ENCODE results near the gene LBX2.
A peak's percentile ranks its signal among the peaks of the same experiment; 100 is the strongest.
"Not testable (repeated sequence)": the region's sequence is repeated elsewhere in the genome, so short reads cannot be mapped to it uniquely, and the experiment has no call there.

LBX2 gene

DNA sequence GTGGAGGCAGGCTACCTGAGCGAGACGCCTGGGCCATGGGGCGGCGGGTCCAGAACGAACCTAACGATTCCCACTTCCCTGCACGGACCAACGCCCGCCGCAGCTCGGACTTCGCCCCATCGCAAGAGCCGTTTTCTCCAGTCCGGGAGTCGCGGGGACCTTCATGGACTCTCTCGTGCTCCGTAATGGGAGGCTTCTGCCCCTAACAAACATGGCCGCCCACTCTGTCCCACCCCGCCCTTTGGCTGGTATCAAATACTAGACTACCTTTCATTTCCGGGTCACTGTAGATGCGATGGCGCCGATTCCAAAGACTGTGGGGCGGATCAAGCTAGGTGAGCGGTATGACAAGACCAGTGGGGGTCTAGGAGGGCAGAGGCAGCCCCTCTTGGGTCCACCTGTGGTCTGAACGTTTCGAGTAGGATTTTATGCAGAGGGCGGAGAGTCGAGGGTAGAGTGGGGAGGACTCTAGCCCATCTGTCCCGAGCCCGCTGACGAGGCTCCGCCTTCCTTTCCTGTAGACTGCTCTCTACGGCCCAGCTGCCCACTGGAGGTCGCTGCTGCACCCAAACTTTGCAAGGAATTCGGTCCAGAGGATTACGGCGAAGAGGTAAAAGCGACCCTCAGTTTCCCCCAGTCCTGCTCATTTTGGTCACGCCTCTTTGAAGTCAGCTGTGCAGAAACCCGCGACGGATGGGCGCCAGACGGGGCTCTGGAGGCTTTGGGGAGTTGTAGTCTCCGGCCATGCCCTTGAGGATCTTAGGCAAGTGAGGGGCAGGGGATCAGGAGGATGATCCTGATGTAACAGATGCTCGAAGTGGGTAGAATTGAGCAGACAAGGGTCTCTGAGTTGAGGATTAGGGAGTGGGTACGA lies 16.4 kb downstream of the LBX2 start, which contains the start of the genes CCDC142 and TTC31:
Gene CCDC142, minus strand, starts transcription at position 198 of the 874 bp plus-strand sequence. Its CDS starts 161 bp downstream, at position 37.
Gene TTC31, plus strand, starts transcription at position 281 of the 874 bp plus-strand sequence. Its CDS starts 15 bp downstream, at position 296.
- peak; percentile 93 for DNase-seq (ENCODE audit: low read depth)

DNA sequence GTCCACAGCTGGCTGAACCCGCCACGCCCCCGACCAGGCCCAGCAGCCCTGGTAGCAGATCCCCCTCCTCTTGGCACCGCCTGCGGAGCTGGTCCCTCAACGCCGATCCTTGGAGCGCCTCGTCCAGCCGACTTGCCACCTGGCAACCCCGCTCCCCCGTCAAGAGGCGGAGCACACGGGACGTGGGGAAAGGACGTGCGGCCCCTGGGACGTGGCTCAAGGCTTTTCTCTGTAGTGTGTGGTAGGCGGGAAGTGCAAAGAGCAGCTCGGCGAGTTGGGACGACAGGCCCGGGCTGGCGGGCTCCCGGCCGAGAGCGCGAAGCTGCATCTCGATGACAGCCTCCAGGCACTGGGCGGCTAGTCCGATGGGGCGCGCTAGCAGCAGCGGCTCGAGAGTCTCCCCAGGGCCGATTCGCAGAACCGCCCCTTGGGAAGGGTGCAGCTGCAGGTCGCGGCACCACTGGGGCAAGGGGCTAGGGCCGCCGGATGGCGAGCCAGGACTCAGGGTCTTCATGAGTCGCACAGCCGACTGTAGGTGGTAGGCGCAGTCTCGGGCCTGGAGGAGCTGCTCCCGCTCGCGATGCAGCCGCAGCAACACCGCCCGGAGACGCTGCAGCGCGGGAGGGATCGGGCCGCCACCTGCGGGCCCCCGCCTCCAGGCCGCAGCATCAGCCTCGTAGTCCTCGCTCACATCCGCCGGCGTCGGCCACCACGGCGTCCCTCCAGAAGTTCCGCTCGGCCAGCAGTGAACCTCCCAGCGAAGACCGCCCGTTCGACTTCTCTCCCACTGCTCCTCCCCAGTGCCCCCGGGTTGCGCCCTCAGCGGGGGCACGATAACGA lies 17.2 kb downstream of the LBX2 start:
- DNase-seq (ENCODE audit: low read depth) = no peak

DNA sequence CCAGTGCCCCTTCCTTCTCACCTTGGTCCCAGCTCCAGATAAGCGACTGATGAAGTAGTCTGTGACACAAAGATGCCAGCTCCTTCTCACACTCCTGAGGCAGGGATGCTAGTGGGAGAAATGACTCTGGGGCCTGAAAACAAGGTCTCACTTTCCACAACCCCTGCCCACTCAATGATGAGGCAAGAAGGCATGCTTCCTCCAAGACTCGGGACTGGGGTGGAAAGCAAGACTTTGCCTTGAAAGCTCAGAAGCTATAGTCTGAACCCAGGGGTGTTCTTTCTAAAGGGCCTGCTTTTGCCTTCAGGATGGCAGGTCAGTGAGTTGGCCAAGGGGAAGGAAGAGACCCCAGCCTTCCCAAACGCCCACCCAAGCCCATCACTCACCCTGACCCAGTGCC lies 18.0 kb downstream of the LBX2 start:
- no peak for DNase-seq (ENCODE audit: low read depth)

DNA sequence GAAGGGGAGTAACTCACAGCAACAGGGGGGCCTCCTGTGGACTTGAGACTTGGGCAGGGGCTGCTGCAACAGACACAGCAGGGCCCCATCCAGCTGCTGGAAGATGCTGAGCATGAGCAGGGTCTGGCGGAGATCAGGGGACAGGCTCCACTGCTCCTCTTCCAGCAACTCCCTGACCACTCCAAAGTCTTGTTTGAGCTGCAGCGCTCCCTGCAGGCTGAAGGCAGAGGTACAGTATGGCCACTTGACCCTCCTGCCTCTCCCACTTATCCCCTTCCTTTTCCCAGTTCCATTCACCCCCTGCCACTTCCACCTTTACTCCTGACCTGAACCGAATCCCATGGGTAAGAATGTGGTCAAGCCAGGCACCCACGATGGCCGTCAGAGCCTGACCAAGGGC lies 24.5 kb downstream of the LBX2 start:
- no peak for DNase-seq (ENCODE audit: low read depth)

DNA sequence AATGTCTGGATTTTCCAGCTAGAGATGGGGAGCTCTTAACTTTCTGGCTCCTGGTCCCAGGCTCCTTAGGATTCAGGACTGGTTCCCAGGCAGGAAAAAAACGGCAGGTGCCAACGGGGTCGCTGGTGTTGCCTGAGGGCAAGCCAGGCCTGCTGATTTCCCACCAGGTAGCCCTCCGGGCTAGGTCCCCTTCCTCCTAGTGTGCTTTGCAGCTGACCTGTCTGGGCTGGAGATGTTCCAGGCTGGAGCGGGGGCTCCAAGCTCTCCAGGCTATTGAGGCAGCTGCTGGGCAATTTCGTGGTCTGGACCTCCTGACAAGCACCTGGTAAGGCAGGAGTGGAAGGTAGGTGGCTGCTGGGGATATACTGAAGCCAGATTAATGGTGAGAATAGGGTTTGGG lies 24.9 kb downstream of the LBX2 start:
- DNase-seq (ENCODE audit: low read depth) = no peak

DNA sequence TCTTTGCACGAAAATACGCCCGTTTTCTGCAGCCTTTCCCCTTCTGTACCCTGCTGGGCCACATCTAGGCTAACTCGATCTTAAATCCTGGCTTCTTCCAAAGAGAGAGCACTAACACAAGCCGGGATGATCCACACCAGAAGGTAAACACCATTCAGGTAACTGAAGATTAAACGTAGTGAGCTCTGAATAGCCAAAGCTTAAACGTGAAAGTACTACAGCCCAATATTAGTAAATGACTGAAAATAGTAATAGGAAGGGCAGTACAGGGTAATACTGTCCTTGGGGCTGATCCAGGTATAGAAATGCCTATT lies 26.5 kb downstream of the LBX2 start:
- DNase-seq (ENCODE audit: low read depth) = no peak

DNA sequence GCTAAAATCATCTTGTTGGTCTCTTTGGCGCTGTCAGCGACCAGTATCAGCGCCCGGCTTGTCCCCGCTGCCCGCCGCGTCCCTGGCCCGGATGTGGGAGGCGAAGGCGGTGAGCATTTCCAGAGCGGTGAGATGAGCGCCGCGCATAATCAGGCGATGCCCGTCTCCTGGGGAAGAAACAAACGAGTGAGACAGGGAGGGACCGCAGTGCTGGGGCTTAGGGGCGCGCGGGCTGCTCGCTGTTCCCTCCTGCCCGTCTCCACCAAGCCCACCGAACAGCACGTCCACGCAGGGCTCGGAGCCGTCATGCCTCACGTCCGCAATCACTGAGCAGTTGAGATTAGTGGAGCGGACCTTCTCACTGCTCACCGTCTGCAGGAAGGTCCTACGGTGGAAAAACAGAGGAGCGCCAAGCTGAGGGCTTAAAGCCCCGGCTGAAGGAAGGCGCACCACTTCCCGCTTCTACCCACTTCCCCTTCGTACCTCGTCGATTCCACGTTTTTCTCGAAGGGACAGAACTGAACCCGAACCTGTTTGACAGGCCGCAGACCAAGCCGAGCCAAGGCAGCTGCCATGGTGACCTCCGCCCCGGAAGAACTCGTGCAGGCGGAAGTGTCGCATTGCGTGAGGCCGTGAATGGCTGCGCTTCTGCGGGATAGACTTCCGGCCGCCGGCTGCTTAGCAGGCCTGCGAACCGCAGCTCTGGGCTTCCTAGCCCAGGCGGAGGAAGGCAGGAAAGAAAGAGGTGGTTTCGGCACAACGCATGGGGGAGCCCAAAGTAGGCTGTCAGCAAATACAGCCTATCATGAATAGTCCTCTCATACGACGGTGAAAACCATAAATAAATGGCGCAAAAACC lies 27.1 kb downstream of the LBX2 start, which contains the start of gene MRPL53:
Gene MRPL53, minus strand, starts transcription at position 595 of the 859 bp plus-strand sequence. Its CDS starts 20 bp downstream, at position 575.
- peak; percentile 85 for DNase-seq (ENCODE audit: low read depth)

DNA sequence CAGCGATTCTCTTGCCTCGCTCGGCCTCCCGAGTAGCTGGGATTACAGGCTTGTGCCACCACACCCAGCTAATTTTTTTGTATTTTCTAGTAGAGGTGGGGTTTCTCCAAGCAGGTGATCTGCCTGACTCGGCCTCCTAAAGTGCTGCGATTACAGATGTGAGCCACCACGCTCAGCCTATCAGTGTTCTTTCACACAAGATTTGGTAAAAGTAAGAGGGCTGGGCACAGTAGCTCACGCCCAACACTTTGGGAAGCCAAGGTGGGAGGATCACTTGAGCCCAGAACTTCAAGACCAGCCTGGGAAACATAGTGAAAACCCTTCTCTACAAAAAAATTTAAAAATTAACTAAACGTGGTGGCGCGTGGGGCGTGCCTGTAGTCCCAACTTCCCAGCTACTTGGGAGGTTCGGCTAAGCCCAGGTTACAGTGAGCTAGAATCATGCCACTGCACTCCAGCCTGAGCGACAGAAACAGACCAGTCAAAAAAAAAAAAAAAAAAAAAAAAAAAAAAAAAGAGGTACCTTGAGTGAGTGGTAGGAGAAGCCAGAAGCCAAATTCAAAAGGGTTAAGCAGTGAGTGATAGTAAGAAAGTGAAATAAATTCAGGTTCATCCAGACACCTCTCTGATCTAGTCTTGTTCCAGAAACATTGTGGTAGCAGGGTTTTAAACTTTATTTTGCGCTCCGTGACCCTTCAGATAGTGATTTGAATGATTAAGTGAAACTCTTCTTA lies 27.9 kb downstream of the LBX2 start:
- DNase-seq (ENCODE audit: low read depth) = no peak

DNA sequence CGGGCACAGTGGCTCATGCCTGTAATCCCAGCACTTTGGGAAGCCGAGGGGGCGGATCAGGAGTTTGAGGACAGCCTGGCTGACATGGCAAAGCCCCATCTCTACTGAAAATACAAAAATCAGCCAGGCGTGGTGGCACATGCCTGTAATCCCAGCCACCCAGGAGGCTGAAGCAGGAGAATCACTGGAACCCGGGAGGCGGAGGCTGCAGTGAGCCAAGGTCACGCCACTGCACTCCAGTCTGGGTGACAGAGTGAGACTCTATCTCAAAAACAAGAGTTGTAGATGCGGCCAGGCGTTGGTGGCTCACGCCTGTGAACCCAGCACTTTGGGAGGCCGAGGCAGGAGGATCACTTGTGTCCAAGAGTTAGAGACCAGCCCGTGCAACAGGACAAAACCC lies 28.7 kb downstream of the LBX2 start:
- not testable (repeated sequence) for DNase-seq (ENCODE audit: low read depth)

DNA sequence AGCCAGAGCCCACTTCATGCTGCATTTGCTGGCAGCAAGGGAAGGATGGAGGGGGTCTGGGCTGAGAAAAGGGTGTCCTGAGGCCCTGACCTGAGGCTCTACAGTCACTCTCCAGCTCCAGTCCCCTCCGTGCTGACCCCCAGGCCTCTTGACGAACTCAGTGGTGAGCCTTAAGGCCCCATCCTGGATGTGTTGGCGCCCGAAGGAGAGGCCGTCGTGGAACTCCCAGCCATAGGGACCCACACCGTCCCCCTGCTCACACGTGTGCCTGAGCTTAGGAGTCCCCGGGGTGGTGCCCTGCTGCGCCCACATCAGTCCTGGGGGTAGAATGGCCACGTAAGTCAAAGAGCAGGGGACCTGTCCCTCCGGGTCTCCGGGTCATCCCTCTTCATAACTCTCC lies 35.0 kb downstream of the LBX2 start:
- no peak for DNase-seq (ENCODE audit: low read depth)

DNA sequence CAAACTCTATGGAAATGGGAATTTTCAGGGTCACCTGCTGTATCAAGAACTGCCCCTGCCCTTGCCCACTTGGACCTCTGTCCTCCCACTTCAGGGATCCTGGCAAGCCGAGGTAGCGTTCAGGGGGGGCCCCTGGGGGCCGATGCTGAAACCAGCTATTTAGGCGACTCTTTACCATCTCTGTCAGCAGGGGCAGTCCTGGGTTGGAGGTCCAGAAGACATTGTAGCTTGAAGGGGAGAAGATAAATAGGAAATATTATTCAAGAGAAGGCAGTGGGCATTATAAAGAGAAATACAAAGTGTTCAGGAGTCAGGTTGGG lies 36.7 kb downstream of the LBX2 start:
- DNase-seq (ENCODE audit: low read depth) = no peak

DNA sequence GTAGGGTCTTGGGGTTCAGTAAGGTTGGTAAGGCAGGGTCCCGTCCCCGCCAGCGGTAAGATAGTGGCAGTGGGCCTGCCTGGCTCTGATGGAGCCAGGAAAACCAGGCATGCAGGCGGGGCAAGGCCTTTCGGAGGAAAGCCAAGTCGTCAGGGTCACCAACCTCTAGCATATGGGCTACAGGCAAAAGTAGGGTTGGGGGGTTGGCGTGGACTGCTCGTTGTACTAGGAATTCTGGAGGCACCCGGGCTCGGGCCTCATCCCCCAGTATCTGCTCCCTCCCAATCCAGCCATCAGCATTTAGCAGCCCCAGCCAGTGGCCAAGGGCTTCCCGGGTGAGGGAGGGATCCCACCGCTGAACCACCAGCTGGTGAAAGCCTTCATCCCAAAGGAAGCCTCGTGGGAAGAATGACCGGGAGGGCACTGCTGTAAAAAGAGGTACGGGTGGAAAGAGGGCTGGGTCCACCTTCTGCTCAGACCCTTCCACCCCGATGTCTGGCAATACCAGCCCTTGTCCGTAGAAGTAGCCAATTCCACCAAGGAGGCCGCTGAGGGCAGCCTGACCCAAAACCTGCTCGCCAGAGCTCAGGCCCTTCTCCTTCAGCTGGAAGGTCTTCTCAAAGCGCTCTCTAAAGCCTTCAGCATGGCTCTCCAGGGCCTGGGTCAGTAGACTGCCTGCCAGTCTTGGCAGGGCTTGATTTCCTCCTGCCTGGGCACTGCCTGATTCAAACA lies 37.2 kb downstream of the LBX2 start:
- no peak for DNase-seq (ENCODE audit: low read depth)

DNA sequence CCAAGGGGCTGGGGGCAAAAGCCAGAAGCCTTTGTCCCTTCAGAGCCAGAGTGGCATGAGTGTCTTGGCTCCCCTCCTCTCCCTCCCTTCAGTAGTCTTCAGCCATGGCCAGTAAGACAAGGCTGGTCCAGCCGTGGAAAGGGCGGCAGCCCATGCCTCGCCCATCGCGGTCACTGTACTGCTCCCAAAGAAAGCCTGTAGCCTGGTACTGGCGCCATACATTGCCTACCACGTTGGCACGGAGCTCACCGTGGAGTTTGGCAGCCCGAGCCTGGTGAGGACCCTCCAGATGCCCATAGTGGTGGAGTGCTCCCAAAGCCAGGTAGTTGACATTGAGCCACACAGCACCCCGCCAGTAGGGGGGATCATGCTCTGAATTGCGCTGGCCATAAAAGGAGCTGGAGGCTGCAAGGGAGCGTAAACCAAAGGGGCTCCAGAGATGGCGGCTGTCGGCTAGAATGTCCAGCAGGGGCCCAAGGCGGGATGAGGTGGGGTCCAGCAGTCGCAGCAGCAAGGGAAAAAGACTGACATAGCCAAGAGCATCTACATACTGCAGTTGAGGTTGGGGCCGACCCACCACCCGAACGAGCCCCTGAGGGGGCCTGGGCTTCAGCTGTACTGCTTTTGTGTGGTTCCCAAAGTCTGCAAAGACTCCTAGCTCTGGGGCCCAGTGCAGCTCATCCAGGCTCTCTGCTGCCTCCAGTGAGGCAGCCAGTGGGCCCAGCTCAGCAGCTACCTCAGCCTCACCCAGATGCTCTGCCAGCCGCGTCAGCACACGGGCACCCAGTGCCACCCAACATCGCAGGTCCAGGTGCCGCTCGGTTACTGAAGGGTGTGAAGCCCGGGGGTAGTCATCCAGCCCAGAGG lies 38.0 kb downstream of the LBX2 start:
- DNase-seq (ENCODE audit: low read depth) = no peak

DNA sequence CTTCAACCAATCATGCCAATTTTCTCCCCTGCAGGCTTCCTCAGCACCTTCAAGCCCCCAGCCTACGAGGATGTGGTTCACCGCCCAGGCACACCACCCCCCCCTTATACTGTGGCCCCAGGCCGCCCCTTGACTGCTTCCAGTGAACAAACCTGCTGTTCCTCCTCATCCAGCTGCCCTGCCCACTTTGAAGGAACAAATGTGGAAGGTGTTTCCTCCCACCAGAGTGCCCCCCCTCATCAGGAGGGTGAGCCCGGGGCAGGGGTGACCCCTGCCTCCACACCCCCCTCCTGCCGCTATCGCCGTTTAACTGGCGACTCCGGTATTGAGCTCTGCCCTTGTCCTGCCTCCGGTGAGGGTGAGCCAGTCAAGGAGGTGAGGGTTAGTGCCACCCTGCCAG lies 39.2 kb downstream of the LBX2 start:
- DNase-seq (ENCODE audit: low read depth) = not testable (repeated sequence)

DNA sequence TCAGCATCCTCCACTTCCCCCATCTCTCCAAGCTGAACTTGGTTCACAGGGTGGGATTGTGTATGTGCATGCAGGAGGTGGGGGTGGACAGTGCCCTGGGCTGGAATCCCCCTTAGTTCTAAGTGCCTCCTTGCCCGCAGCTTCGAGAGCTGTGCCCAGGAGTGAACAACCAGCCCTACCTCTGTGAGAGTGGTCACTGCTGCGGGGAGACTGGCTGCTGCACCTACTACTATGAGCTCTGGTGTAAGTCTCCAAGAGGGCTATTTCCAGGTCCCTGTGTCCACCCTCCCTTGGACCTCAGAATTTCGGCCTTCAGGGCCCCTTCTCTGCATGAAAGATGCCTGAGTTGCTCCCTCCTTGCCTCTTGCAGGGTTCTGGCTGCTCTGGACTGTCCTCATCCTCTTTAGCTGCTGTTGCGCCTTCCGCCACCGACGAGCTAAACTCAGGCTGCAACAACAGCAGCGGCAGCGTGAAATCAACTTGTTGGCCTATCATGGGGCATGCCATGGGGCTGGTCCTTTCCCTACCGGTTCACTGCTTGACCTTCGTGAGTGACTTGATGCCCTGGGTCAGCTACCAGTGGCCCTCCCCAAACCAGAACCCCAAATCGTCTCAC lies 39.8 kb downstream of the LBX2 start:
- DNase-seq (ENCODE audit: low read depth) = not testable (repeated sequence)

DNA sequence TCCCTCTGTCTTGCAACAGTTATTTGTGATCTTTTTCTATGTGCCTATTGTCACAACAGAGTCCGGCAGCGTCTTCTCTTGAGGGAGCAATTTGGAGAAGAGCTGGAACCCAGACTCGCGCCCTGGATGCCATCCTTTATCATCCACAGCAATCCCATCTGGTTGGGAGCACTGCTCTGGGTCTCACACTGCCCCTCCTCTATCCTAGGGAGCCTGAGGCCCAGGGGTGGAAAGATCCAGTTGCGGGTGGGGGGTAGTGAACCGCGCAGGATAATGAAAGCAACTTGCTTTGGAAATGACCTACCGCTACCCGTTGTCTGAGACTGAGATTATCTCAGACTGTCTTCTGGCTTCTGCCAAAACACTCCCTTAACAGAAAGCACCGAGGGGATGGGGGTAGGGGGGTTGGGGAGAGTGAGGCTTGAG lies 40.5 kb downstream of the LBX2 start:
- DNase-seq (ENCODE audit: low read depth) = no peak

DNA sequence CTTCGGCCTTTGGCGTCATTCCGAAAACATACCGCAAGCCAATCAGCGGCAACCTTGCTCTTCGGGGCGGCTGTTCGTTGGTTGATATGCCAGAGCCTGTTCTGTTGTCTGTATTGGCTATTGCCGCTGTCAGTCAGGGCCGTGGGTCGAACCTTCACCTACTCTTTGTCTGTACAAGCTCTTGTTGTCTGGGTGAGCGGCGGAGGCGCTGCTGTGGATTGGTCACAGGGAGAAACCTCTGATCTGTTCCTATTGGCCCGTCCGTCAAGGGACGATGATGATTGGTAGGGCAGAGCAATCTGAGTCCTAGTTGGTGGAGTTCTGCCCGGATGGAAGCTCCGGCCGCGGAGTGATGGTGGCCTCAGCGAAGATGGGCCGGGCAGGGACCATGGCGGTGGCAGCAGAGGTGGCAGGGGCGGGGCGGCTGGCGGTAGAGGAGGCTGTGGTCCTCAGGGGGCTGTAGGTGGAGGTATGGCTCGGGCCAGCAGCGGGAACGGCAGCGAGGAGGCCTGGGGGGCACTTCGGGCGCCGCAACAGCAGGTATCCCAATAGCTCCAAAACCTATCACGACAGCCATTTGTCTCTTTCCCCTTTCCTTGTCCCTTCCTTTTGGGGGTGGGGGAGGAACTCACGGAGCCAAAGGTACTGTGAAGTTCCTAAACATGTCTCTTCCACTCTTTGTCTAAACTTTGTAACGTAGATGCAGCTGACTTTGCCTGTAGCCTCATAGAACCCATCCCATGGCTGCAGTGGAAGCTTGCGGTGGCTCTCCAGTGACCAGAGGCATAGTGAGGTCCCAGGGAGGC lies 41.1 kb downstream of the LBX2 start, which contains the start of gene WBP1:
Gene WBP1, plus strand, starts transcription at position 307 of the 806 bp plus-strand sequence. Its CDS starts 165 bp downstream, at position 472.
- DNase-seq (ENCODE audit: low read depth) = peak; percentile 100

DNA sequence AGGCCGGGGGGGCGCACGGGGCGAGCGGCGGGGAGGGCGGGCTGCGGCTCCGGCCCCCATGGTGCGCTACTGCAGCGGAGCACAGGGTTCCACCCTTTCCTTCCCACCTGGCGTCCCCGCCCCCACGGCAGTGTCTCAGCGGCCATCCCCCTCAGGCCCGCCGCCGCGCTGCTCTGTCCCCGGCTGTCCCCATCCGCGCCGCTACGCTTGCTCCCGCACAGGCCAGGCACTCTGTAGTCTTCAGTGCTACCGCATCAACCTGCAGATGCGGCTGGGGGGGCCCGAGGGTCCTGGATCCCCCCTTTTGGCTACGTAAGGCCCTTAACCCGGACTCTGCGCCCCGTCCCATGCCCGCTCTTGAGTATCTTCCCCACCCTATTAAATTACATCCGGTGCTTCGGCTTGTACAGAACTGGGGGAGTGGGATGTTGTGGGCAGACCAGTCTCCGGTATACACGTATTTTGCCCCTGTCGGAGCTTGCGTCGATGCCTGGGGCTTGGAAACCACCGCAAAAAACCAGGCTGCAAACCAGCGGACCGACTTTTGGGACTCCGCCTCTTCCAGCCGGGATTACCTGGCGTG lies 41.8 kb downstream of the LBX2 start:
- DNase-seq (ENCODE audit: low read depth) = no peak

All from stromal cell of bone marrow (primary cell).